Measurements from ENCODE around the gene SCN10A. TPM values are rescaled to one million over a fixed set of nuclear protein-coding genes. Genes with fewer than 3 reads are reported as not detected.

SCN10A gene
- total RNA-seq, 2 experiments from 2014 or later = not detected

Other genes with a start within 250 kb of the SCN10A start
- under 1 TPM in 1 of 2 experiments, not detected in 1; 0.03 TPM for gene SCN5A, start 166.5 kb downstream of the SCN10A start, total RNA-seq
- gene SCN11A, start 235.7 kb upstream of the SCN10A start, total RNA-seq = under 1 TPM; 0.08 to 0.11 TPM
- 100 to 1,000 TPM; 102 to 103 TPM for gene WDR48, start 235.8 kb upstream of the SCN10A start, total RNA-seq